H1 (cell line): ENCODE data around the gene NAT9. TPM values are rescaled to one million over a fixed set of nuclear protein-coding genes. Genes with fewer than 3 reads are reported as not detected.

ENCODE experiments used
- CTCF ChIA-PET: fragments of 300-600 bp; sonication (Branson Sonifier 250); formaldehyde crosslinking; loops from one replicate; lab custom pipeline; 2021; ENCODE audit not compliant: partially characterized antibody; lab: Charles Lee
- POLR2A ChIA-PET: fragments of 300-600 bp; sonication (Branson Sonifier 250); formaldehyde crosslinking; loops from one replicate; lab custom pipeline; 2021; ENCODE audit warnings: inconsistent platforms; ENCODE audit not compliant: partially characterized antibody; lab: Charles Lee
- DNase-seq, 2 experiments: peaks; one replicate each; pipeline versions ENCODE4 v3.0.0 to v3.0.0-alpha.2; 2010 to 2022; ENCODE audit warnings: low spot score in 2 of 2, low read depth in 1 of 2, mixed read lengths in 1 of 2
- FAIRE-seq: peaks from 2 replicates; lab custom pipeline; 2011; peaks lifted over from hg19 to GRCh38; lab: Jason Lieb, UNC
- H2AFZ ChIP-seq: 2 replicates; pipeline ENCODE4 v1.8.1; 2012; ENCODE audit warnings: low read length, inconsistent platforms
- H2AK5ac ChIP-seq: 2 replicates; pipeline ENCODE4 v1.6.1; 2013; ENCODE audit warnings: low read depth, low read length
- H2BK120ac ChIP-seq: replicated peaks from 2 replicates; pipeline ENCODE3; 2013; ENCODE audit warnings: low read depth, low read length, inconsistent platforms
- H2BK12ac ChIP-seq: 2 replicates; pipeline ENCODE4 v1.6.1; 2013; ENCODE audit warnings: low read depth, low read length
- H2BK15ac ChIP-seq: 2 replicates; pipeline ENCODE4 v1.6.1; 2013; ENCODE audit warnings: low read length
- H2BK20ac ChIP-seq: 2 replicates; pipeline ENCODE4 v1.6.1; 2013; ENCODE audit warnings: low read length
- H2BK5ac ChIP-seq: 2 replicates; pipeline ENCODE4 v1.6.1; 2013; ENCODE audit warnings: low read depth, low read length
- H3K14ac ChIP-seq: 2 replicates; pipeline ENCODE4 v1.6.1; 2013; ENCODE audit warnings: inconsistent platforms; ENCODE audit not compliant: insufficient read length
- H3K18ac ChIP-seq: 2 replicates; pipeline ENCODE4 v1.6.1; 2013; ENCODE audit warnings: low read length; ENCODE audit errors: extremely low read depth
- H3K23ac ChIP-seq: 2 replicates; pipeline ENCODE4 v1.6.1; 2013; ENCODE audit warnings: inconsistent platforms; ENCODE audit not compliant: insufficient read length
- H3K23me2 ChIP-seq: 2 replicates; pipeline ENCODE4 v1.6.1; 2013; ENCODE audit warnings: low read depth, low read length
- H3K27ac ChIP-seq: 2 replicates; pipeline ENCODE4 v1.6.1; 2011; ENCODE audit warnings: low read depth, low read length, inconsistent platforms
- H3K27me3 ChIP-seq, 4 experiments: replicated peaks in 1 of 4; 1 replicate in 1 of 4; 2 replicates in 3 of 4; pipeline versions ENCODE4 v1.6.1 to v1.8.1; 2011 to 2013; ENCODE audit warnings: low read length in 3 of 4, mild to moderate bottlenecking in 3 of 4, inconsistent platforms in 2 of 4, mixed read lengths in 2 of 4, moderate library complexity in 1 of 4; ENCODE audit not compliant: control insufficient read depth in 3 of 4, insufficient read depth in 3 of 4; ENCODE audit errors: extremely low read depth in 1 of 4
- H3K36me3 ChIP-seq, 4 experiments: 2 replicates each; pipeline versions ENCODE4 v1.6.1 to v1.8.1; 2011 to 2013; ENCODE audit warnings: mild to moderate bottlenecking in 4 of 4, low read length in 3 of 4, moderate library complexity in 2 of 4, control low read depth in 1 of 4, inconsistent platforms in 1 of 4; ENCODE audit not compliant: insufficient read depth in 4 of 4, control insufficient read depth in 2 of 4
- H3K4ac ChIP-seq: replicated peaks from 2 replicates; pipeline ENCODE3; 2013; ENCODE audit warnings: low read length, low read depth, mixed read lengths, inconsistent platforms; ENCODE audit not compliant: insufficient read length
- H3K4me1 ChIP-seq, 4 experiments: replicated peaks in 1 of 4; 1 replicate in 1 of 4; 2 replicates in 3 of 4; pipeline versions ENCODE4 v1.6.1 to v1.8.1; 2011 to 2013; ENCODE audit warnings: low read length in 3 of 4, inconsistent platforms in 2 of 4, mixed read lengths in 1 of 4; ENCODE audit not compliant: insufficient read depth in 4 of 4, control insufficient read depth in 3 of 4
- H3K4me2 ChIP-seq, 2 experiments: 2 replicates each; pipeline versions ENCODE4 v1.6.1 to v1.8.1; 2011 to 2013; ENCODE audit warnings: low read depth in 2 of 2, low read length in 2 of 2, control low read depth in 1 of 2, inconsistent platforms in 1 of 2, mild to moderate bottlenecking in 1 of 2; ENCODE audit not compliant: insufficient read depth in 1 of 2
- H3K4me3 ChIP-seq, 4 experiments: fragments of 200-600, 300-600 bp in 1 of 4; sonication (generic), shearing (Covaris generic), sonication (Bioruptor Twin) in 1 of 4; 2 replicates each; pipeline versions ENCODE4 v1.5.1 to v1.8.1; 2011 to 2016; ENCODE audit warnings: low read length in 4 of 4, low read depth in 3 of 4, control low read depth in 2 of 4, inconsistent platforms in 2 of 4, mild to moderate bottlenecking in 2 of 4, mixed read lengths in 1 of 4, moderate library complexity in 1 of 4; ENCODE audit not compliant: insufficient read depth in 2 of 4; ENCODE audit errors: extremely low read depth in 1 of 4
- H3K56ac ChIP-seq: replicated peaks from 2 replicates; pipeline ENCODE3; 2013; ENCODE audit warnings: low read depth, mild to moderate bottlenecking, mixed read lengths, low read length, inconsistent platforms; ENCODE audit not compliant: insufficient read length
- H3K79me1 ChIP-seq: 2 replicates; pipeline ENCODE4 v1.6.1; 2013; ENCODE audit warnings: low read depth, low read length, control low read depth
- H3K79me2 ChIP-seq, 2 experiments: 2 replicates each; pipeline versions ENCODE4 v1.6.1 to v1.8.1; 2012 to 2013; ENCODE audit warnings: low read length in 2 of 2, mild to moderate bottlenecking in 2 of 2, inconsistent platforms in 1 of 2; ENCODE audit not compliant: insufficient read depth in 2 of 2, control insufficient read depth in 1 of 2
- H3K9ac ChIP-seq, 4 experiments: replicated peaks in 1 of 4; 1 replicate in 1 of 4; 2 replicates in 3 of 4; pipeline versions ENCODE4 v1.6.1 to v1.8.1; 2011 to 2013; ENCODE audit warnings: low read depth in 3 of 4, low read length in 3 of 4, control low read depth in 2 of 4, mild to moderate bottlenecking in 2 of 4, moderate library complexity in 2 of 4, inconsistent platforms in 1 of 4; ENCODE audit errors: extremely low read depth in 1 of 4
- H3K9me3 ChIP-seq, 2 experiments: 2 replicates each; pipeline versions ENCODE4 v1.6.1 to v1.8.1; 2012 to 2013; ENCODE audit warnings: mild to moderate bottlenecking in 2 of 2, moderate library complexity in 2 of 2, control low read depth in 1 of 2, inconsistent platforms in 1 of 2, low read depth in 1 of 2, low read length in 1 of 2, mixed read lengths in 1 of 2; ENCODE audit not compliant: insufficient read depth in 2 of 2
- H4K20me1 ChIP-seq, 2 experiments: replicated peaks in 1 of 2; 2 replicates each; pipeline versions ENCODE3 to v1.8.1; 2011 to 2013; ENCODE audit warnings: inconsistent platforms in 2 of 2, low read length in 2 of 2, mild to moderate bottlenecking in 1 of 2; ENCODE audit not compliant: insufficient read depth in 2 of 2, control insufficient read depth in 1 of 2
- H4K5ac ChIP-seq: 2 replicates; pipeline ENCODE4 v1.6.1; 2013; ENCODE audit warnings: low read length, low read depth, mixed read lengths, inconsistent platforms; ENCODE audit not compliant: insufficient read length
- H4K8ac ChIP-seq: 2 replicates; pipeline ENCODE4 v1.8.0; 2013; ENCODE audit warnings: mild to moderate bottlenecking, moderate library complexity, low read length, inconsistent platforms; ENCODE audit not compliant: insufficient read depth; ENCODE audit errors: extremely low read depth
- H4K91ac ChIP-seq: replicated peaks from 2 replicates; pipeline ENCODE3; 2013; ENCODE audit warnings: low read length, mixed read lengths, inconsistent platforms; ENCODE audit not compliant: insufficient read length
- GTF2F1 ChIP-seq: IDR thresholded peaks from 2 replicates; pipeline ENCODE4 v1.6.1; 2012; ENCODE audit warnings: low read depth, low read length, improper control_type of control experiment, borderline replicate concordance
- MAFK ChIP-seq: IDR thresholded peaks from 2 replicates; pipeline ENCODE4 v1.6.1; 2012; ENCODE audit warnings: low read depth, mild to moderate bottlenecking, improper control_type of control experiment, low read length
- SIX5 ChIP-seq: IDR thresholded peaks from 2 replicates; pipeline ENCODE4 v1.6.1; 2011; ENCODE audit warnings: mild to moderate bottlenecking, low read depth, low read length
- WGBS, 2 experiments: shearing (Covaris generic) in 1 of 2; methylation state at CpG; one replicate each; pipeline versions ENCODE4 v1.1.6 to v1.1.7; 2013 to 2015; ENCODE audit warnings: low lambda C conversion rate in 2 of 2, mixed read lengths in 2 of 2, inconsistent platforms in 1 of 2, low coverage in 1 of 2, missing lambda C conversion rate in 1 of 2; ENCODE audit not compliant: insufficient replicate concordance in 2 of 2, insufficient coverage in 1 of 2, insufficient read length in 1 of 2; ENCODE audit errors: extremely low coverage in 1 of 2, missing lambda C conversion rate in 1 of 2; 5-methylcytosine and 5-hydroxymethylcytosine counted together
- polyA plus RNA-seq, 7 experiments: library from polyadenylated mRNA; depleted of rRNA in 3 of 7; stranded (reverse) in 5 of 7; unstranded in 2 of 7; fragments of >200 nt in 5 of 7; fragments of 200-250 nt in 2 of 7; gene quantifications; 1 replicate in 5 of 7; 2 replicates in 1 of 7; 4 replicates in 1 of 7; pipeline versions ENCODE4 v1.2.1 to v1.2.3, GENCODE V29; 2011 to 2013; ENCODE audit warnings: missing spikeins in 2 of 7, mixed read lengths in 2 of 7
- total RNA-seq: library from RNA; stranded (reverse); fragmentation: NEBNext Ultra II Directional; extraction: Animal tissue kit (Norgen Biotek cat#: 25700); gene quantifications from 2 replicates; pipeline ENCODE4 v1.2.1, GENCODE V29; 2021

NAT9 gene
- total and polyA plus RNA-seq, 2 of the 8 experiments (the other 6 are each of a cell fraction or from before 2014, with no cell fraction given) = 32.3 to 42.7 TPM

GRCh38 chr17:74768763-74769114 lies 7.4 kb downstream of the NAT9 start:
- no peak overlapping the region for H3K4me2 ChIP-seq
- no peaks in the 10 kb centered on the region for H3K9me3 ChIP-seq
- no peak overlapping the region for H3K23ac ChIP-seq
- no peak overlapping the region for H2AK5ac ChIP-seq
- no peak overlapping the region for H2BK5ac ChIP-seq
- no peak overlapping the region for H2BK12ac ChIP-seq
- no peak overlapping the region for H4K8ac ChIP-seq
- peaks cover 0 to 9% (median 5%) of the 10 kb centered on the region in 4 experiments; a peak in 4 of 7 replicates for H3K4me1 ChIP-seq
- 0 out of 2 replicates have a peak overlapping the region, but pooled peaks have one; percentile 18 for H2BK20ac ChIP-seq
- H3K27ac ChIP-seq = no peak overlapping the region
- H3K14ac ChIP-seq = no peak overlapping the region
- peaks cover 2% of the 10 kb centered on the region; the same call in 1 of the 2 replicates for H3K79me1 ChIP-seq
- WGBS, 2 experiments = 87% methylated on average over 7 of the region's 7 CpGs; no CpG with 5 or more reads in 1 of the 2 experiments
- H2AFZ ChIP-seq = no peak overlapping the region
- peaks cover 2 to 44% (median 18%) of the 10 kb centered on the region in 4 experiments; a peak in 6 of 8 replicates for H3K36me3 ChIP-seq
- no peaks in the 10 kb centered on the region for H3K23me2 ChIP-seq
- no peak overlapping the region for H3K9ac ChIP-seq
- H2BK120ac ChIP-seq = no peak overlapping the region
- ChIA-PET POLR2A (interaction anchor here (1.1 to 3.2 kb wide), 5 partner anchors 9 to 23 kb away, joined by 4 to 44 read pairs (median 9); no protein-coding TSS in a partner anchor), CTCF (interaction anchor here (0.7 to 99.6 kb wide), 6 partner anchors 12 to 111 kb away, joined by 3 to 2981 read pairs (median 118); partner anchors contain the start of genes FDXR, GRIN2C and NHERF1)
- no peak overlapping the region for H4K5ac ChIP-seq
- H3K27me3 ChIP-seq = no peaks in the 10 kb centered on the region
- no peak overlapping the region for H4K91ac ChIP-seq
- no peak overlapping the region for H3K18ac ChIP-seq
- H4K20me1 ChIP-seq = peaks cover 7 to 10% of the 10 kb centered on the region in 2 experiments
- H3K4me3 ChIP-seq = no peak overlapping the region
- FAIRE-seq (no peak), DNase-seq (no peak)
- H3K4ac ChIP-seq = no peak overlapping the region
- no peak overlapping the region for H2BK15ac ChIP-seq
- TF ChIP-seq GTF2F1 (no peak), SIX5 (no peak), MAFK (no peak)
- TF ChIP-seq, all 59 proteins: peak for 0
- Histone ChIP-seq H3K56ac (no peak overlapping the region), H3K79me2 (no peaks in the 10 kb centered on the region; a peak in 1 of 4 replicates)
